ENCODE data around the gene RARB. TPM values are rescaled to one million over a fixed set of nuclear protein-coding genes. Genes with fewer than 3 reads are reported as not detected.

Gene RARB
- total and polyA plus RNA-seq, 9 of the 15 experiments (the other 6 are each of a cell fraction or from before 2014, with no cell fraction given), result 0.15 to 1.3 (median 0.27) TPM

GRCh38 chr3:25458420-25458814 is 30.4 kb downstream of the RARB start:
- in situ Hi-C loops (cut with MboI), result no loop called here
- POLR2A ChIA-PET, result no interaction called here
- no TSS peak for BruUV-seq (replicated peaks)
- no peak for TF ChIP-seq ETV6 (IDR thresholded peaks at IDR 0.05; ENCODE audit: borderline replicate concordance in 1 of 2, low read depth in 2 of 2, low read length in 1 of 2)
- TF ChIP-seq ETV6 (CRISPR knock-in tag; IDR thresholded peaks at IDR 0.05; ENCODE audit: borderline replicate concordance), result no peak
- no peak for TF ChIP-seq COPS2 (conservative IDR thresholded peaks at IDR 0.05)
- no peak for TF ChIP-seq PRDM10 (IDR thresholded peaks at IDR 0.05; ENCODE audit: partially characterized antibody)
- TF ChIP-seq ZBTB1 (CRISPR knock-in tag; IDR thresholded peaks at IDR 0.05; ENCODE audit: borderline replicate concordance, low read depth), result no peak
- no peak for TF ChIP-seq ATF1 (CRISPR knock-in tag; IDR thresholded peaks at IDR 0.05)
- no peak for TF ChIP-seq ATF1 (tag; IDR thresholded peaks at IDR 0.05)
- TF ChIP-seq HDAC6 (IDR thresholded peaks at IDR 0.05; ENCODE audit: low read depth, low read length), result no peak
- no peak for TF ChIP-seq HMBOX1 (IDR thresholded peaks at IDR 0.05)
- TF ChIP-seq TCF7 (IDR thresholded peaks at IDR 0.05; ENCODE audit: borderline replicate concordance), result no peak
- no peak for TF ChIP-seq TARDBP (IDR thresholded peaks at IDR 0.05)
- TF ChIP-seq ZFX (CRISPR knock-in tag; IDR thresholded peaks at IDR 0.05), result no peak
- no peak for TF ChIP-seq FOXP4 (CRISPR knock-in tag; IDR thresholded peaks at IDR 0.05; ENCODE audit: borderline replicate concordance)
- H3K79me2 ChIP-seq (ENCODE audit: control insufficient read depth, insufficient read depth, low read length), result no peaks in the 10 kb centered on the region
- WGBS (ENCODE audit: insufficient coverage, low coverage, missing lambda C conversion rate), result 0% methylated on average over 2 of the region's 2 CpGs
- H3K9me1 ChIP-seq (ENCODE audit: control insufficient read depth, insufficient read depth, low read length), result no peaks in the 10 kb centered on the region
- intact Hi-C loops (cut with micrococcal nuclease), result no loop called here
- no peaks in the 10 kb centered on the region for H3K4me1 ChIP-seq (replicated peaks in 1 of 2; ENCODE audit: control insufficient read depth in 2 of 2, insufficient read depth in 2 of 2, low read length in 2 of 2)
- ATAC-seq (no peak), DNase-seq (ENCODE audit: extremely low read depth in 1 of 4, low spot score in 3 of 4) (no peak), FAIRE-seq (no peak)
- H3K36me3 ChIP-seq (ENCODE audit: control insufficient read depth, insufficient read depth, low read length), result no peaks in the 10 kb centered on the region
- no peaks in the 10 kb centered on the region for H3K9me3 ChIP-seq (replicated peaks; ENCODE audit: control insufficient read depth, insufficient read depth, low read depth, low read length)
- no peak overlapping the region for H2AFZ ChIP-seq (ENCODE audit: low read depth, low read length)
- no peaks in the 10 kb centered on the region for H4K20me1 ChIP-seq (replicated peaks; ENCODE audit: control insufficient read depth, insufficient read depth, low read length)
- CTCF ChIA-PET (ENCODE audit: low intra/inter-chr PET ratio), result no interaction called here
- H3K9ac ChIP-seq (ENCODE audit: insufficient read depth in 1 of 2, low read depth in 2 of 2, low read length in 2 of 2), result no peak overlapping the region
- H3K4me2 ChIP-seq (ENCODE audit: insufficient read depth, low read length), result no peak overlapping the region
- H3K27me3 ChIP-seq (ENCODE audit: control insufficient read depth in 2 of 2, insufficient read depth in 2 of 2, low read length in 2 of 2), result peaks cover 0 to 8% of the 10 kb centered on the region in 2 experiments; a peak in 2 of 5 replicates
- H3K27ac ChIP-seq (ENCODE audit: extremely low read depth, low read depth, low read length), result no peak overlapping the region
- H3K4me3 ChIP-seq, result no peak overlapping the region

Measured in K562 (cell line).